DMS79 treated with DMSO at 0.1 percent for 48 hours (cell line): ENCODE measurements around the gene WNK3.
"Not testable (repeated sequence)": the region's sequence is repeated elsewhere in the genome, so short reads cannot be mapped to it uniquely, and the experiment has no call there.

Experiments
- DNase-seq: peaks from one replicate; lab custom pipeline; 2025; lab: John Stamatoyannopoulos, UW

Gene WNK3

DNA sequence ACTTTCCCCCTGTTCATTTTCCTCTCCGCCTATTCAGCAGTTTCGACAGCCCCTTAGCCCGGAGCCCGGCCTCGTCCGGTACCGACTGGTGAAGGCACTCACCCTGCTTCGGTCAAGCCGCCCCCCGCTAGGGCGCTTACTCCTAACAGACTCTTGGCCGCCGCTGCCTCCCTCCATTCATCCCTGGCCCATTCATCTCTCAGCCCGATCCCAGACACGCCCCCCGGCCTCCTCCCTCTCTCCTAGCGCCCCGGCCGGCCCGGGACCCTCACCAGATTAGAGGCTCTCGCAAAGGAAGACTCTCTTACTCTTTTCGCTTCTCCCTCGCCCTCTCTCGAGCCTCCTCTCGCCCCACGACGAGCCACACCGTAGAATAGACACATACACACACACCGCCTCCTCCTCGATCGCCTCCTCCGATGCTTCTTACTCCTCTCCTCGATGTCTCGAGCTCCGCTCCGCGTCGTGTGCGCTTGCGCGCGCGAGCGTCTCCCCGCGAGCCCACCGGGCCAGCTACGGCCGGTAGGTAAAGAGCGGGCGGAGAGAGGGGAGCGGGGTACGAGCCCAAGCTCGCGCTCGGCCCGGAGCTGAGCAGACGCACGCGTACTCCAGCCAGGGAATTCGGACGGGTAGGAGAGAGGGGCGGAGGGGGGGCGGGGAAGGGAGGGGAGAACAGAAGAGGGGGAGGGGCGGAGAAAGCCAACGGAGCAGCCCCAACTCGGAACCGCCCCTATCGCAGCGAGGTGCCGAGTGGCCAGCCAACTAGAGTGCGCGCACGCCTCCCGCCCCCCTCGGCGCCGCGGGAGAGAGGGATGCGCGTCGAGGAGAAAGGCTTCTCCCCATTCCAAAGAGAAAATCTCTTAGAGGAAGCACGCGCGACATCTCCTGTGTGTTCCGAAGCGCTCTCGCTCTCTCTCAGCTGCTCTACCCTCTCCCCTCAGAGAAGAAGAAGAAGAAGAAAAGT lies at the start of gene WNK3:
Gene WNK3, minus strand, starts transcription at position 633 of the 964 bp plus-strand sequence.
- peak; percentile 77 for DNase-seq

- DNase-seq, result no peak
Observed at GRCh38 chrX:54407266-54407665, 49.4 kb upstream of the WNK3 start.

GRCh38 chrX:54397113-54397512 lies 39.3 kb upstream of the WNK3 start:
- no peak for DNase-seq

- DNase-seq, result no peak
Observed at GRCh38 chrX:54386314-54386713, 28.5 kb upstream of the WNK3 start.

GRCh38 chrX:54384661-54385060 lies 26.8 kb upstream of the WNK3 start:
- DNase-seq, result not testable (repeated sequence)

GRCh38 chrX:54359408-54359807 lies 1.6 kb upstream of the WNK3 start:
- no peak for DNase-seq

DNA sequence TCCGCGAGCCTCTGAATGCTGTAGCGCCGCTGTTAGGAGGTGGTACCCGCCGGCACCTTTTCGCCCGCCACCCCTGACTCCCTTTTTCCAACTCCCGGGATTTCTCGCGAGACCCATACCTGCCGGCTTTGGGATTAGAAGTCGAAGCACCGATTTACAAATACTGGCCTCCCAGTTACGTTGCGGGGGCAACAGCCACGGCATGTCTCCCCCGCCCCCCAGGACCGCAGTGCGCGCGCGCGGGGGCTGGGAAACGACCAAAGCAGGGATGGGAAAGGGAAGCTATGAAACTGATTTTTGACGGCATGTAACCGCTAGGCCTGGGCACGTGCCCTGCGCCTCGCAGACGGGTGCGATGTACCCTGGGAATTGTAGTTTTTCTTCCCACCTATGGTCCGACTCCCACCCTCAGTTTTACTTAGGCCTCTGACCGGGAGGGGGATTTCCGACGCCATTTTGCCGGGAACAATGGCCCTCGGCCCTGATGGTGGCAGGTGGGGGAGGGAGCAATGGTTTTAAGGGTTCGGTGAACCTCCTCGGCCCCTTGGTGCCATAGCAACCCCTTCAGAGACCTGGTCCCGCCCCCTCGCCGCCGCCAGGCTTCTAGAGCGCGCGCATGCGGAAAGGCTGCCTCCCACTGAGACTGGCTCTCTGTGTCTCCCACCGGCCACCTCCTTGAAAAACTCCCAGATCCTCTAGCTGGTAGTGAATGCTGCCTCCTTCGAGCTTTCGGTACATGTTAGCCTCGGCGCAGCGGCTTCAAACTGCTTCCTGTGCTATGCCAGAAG lies 772 bp upstream of the WNK3 start:
- DNase-seq, result peak; percentile 80

GRCh38 chrX:54352677-54353076 lies 5.2 kb downstream of the WNK3 start:
- DNase-seq, result no peak

GRCh38 chrX:54337383-54337782 lies 20.5 kb downstream of the WNK3 start:
- not testable (repeated sequence) for DNase-seq

DNA sequence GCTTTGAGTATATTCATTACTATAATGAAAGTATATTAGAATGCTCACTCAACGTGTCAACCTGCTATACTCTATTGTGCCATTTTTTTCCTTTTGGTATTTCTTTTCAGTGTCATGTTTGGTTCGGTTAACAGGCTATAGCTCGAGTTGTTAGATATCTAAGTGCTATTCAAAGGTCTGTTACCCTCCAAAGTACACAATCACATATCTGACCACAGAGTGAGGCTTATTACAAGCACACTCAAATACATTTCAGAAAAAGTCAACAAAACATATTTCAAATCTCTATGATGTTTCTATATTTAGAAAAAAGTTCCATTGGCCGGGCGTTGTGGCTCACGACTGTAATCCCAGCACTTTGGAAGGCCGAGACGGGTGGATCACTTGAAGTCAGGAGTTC lies 32.8 kb downstream of the WNK3 start:
- DNase-seq, result no peak

DNA sequence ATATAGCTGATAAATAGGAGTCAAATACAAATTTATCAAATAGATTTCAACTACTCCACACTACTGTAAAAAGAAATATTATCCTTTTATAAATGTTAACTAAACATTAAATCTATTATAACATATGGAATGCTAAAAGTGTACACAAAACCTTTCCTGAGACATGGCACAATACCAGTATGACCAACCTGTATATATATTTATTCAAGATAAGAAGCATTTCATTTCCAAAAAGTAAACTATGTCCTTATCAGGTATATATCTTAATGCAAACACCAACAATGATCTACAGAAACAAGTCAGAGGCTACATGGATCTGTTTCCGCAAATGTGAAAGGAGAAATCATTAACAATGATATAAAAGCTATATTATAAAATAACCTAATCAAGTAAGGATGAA lies 37.8 kb downstream of the WNK3 start:
- DNase-seq, result no peak

DNA sequence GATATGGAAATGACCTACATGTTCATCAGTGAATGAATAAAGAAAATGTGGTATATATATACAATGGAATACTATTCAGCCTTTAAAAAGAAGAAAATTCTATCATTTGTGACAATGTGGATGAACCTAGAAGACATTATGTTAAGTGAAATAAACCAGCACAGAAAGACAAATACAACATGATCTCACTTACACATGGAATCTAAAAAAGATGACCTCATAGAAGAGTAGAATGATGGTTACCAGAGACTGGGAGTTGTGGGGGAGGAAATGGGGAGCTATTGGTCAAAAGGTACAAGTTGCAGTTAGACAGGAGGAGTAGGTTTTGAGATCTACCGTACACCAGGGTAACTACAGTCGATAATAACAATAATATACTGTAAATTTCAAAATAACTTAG lies 51.5 kb downstream of the WNK3 start:
- no peak for DNase-seq

DNA sequence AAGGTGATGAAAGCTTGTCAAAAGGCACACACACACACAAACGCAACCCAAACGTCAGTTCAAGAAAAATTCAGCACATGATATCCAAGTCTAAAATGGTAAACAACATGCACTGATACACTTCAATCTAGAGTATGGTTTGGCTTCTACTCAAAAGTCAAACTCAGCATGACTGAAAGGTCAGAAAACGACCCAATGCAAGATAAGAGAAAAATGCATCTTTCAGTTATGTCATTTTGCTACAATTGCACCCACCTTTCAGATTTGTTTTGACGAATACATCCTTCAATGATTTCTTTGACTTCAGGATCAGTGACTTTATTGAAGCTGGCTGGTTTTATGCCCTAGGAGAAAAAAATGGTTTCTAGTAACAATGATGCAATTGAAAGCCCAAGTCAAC lies 56.3 kb downstream of the WNK3 start:
- DNase-seq, result no peak

GRCh38 chrX:54294306-54294705 lies 63.5 kb downstream of the WNK3 start:
- DNase-seq, result no peak

DNA sequence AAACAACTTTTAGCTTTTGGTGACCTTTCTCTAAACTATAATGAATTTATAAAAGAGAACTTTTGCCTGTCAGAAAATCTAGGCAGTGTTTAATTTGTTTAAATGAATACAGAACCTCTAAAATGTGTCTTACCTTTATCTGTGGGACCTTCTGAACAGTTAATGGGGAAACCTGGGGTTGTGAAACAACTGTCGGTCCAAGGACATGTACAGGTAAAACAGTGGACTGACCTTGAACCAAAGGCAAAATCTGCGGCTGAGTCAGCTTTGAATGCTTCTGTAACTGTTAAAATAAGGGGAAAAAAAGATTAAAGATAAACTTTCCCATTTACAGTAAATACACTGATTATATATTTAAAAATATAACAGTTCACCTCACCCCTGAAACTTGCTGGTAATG lies 65.1 kb downstream of the WNK3 start:
- DNase-seq, result no peak

- DNase-seq, result no peak
Observed at GRCh38 chrX:54291758-54292157, 66.1 kb downstream of the WNK3 start.

GRCh38 chrX:54288968-54289367 lies 68.9 kb downstream of the WNK3 start:
- no peak for DNase-seq

- no peak for DNase-seq
Observed at GRCh38 chrX:54288277-54288676, 69.6 kb downstream of the WNK3 start.

DNA sequence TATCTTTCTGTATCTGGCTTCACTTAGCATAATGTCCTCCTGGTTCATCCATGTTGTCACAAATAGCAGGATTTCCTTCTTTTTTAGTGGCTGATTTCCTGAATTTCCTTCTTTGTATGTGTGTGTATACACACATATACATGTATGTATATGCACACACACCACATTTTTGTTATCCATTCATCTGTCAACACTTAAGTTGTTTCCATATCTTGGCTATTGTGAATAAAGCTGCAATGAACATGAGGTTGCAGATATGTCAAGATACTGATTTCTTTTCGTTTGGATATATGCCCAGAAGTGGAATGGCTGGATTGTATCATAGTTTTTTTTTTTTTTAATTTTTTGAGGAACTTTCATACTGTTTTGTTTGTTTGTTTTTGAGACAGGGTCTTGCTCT lies 76.2 kb downstream of the WNK3 start:
- DNase-seq, result no peak

- DNase-seq, result no peak
Observed at GRCh38 chrX:54280466-54280865, 77.4 kb downstream of the WNK3 start.

GRCh38 chrX:54271664-54272063 lies 86.2 kb downstream of the WNK3 start:
- DNase-seq, result no peak

DNA sequence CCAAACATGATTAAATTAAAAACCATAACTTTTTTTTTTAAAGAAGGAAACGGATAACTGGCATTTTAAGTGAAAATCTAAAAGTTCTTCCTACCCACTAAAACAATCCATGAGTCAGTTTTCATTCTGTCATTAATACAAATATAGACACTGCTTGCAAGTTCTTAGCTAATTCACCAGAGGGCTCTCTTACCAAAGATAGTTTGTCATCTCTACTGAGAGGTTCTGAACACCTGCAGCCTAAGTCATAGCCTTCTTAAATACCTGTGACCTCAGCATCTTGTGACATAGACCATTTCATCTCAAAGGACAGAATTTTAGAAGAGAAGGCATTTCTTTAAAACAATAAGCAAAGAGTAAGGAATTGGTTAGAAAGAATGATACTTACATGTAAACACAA lies 109.5 kb downstream of the WNK3 start:
- DNase-seq, result peak; percentile 1

GRCh38 chrX:54246866-54247265 lies 111.0 kb downstream of the WNK3 start:
- no peak for DNase-seq
